Measurements from ENCODE around the gene SLX4IP.

- TF ChIP-seq POLR2A (IDR thresholded peaks at IDR 0.05; ENCODE audit: extremely low read depth, insufficient read length) (no peak), CTCF (IDR thresholded peaks at IDR 0.05; ENCODE audit: low read depth, low read length) (no peak)
Observed at GRCh38 chr20:10554285-10554684, 119.2 kb downstream of the SLX4IP start.
